Large intestine (tissue), 3 donors: ENCODE results near the gene COL8A2. TPM values are rescaled to one million over a fixed set of nuclear protein-coding genes. Genes with fewer than 3 reads are reported as not detected.

Experiments
- DNase-seq, 2 donors: peaks; one replicate each; pipeline versions ENCODE4 v3.0.0 to v3.0.0-alpha.2; 2013
- H3K27ac ChIP-seq: one replicate; pipeline ENCODE4 v1.5.1; 2013; ENCODE audit warnings: low read length
- H3K27me3 ChIP-seq: 2 replicates; pipeline ENCODE4 v1.6.1; 2013; ENCODE audit warnings: low read length; ENCODE audit not compliant: control insufficient read depth, insufficient read depth
- H3K36me3 ChIP-seq: 2 replicates; pipeline ENCODE4 v1.6.1; 2013; ENCODE audit warnings: low read length; ENCODE audit not compliant: control insufficient read depth, insufficient read depth
- H3K4me1 ChIP-seq: one replicate; pipeline ENCODE4 v1.6.1; 2013; ENCODE audit warnings: low read length; ENCODE audit not compliant: control insufficient read depth, insufficient read depth
- H3K4me3 ChIP-seq: one replicate; pipeline ENCODE4 v1.5.1; 2013; ENCODE audit warnings: low read length
- H3K9me3 ChIP-seq: one replicate; pipeline ENCODE4 v1.6.1; 2013; ENCODE audit warnings: mild to moderate bottlenecking, low read depth, low read length, moderate library complexity; ENCODE audit not compliant: control insufficient read depth
- polyA plus RNA-seq: library from polyadenylated mRNA; unstranded; fragments of 120-200 nt; gene quantifications from one replicate; pipeline ENCODE4 v1.2.1, GENCODE V29; 2013

The COL8A2 gene
- polyA plus RNA-seq, 1 donor: 1.8 TPM

- H3K9me3 ChIP-seq: no peaks in the 10 kb centered on the region
- peaks cover 21% of the 10 kb centered on the region for H3K36me3 ChIP-seq
- H3K4me3 ChIP-seq: no peak overlapping the region
- H3K4me1 ChIP-seq: no peaks in the 10 kb centered on the region
- no peak for DNase-seq
- H3K27me3 ChIP-seq: no peaks in the 10 kb centered on the region
- H3K27ac ChIP-seq: no peak overlapping the region
Observed at GRCh38 chr1:36051821-36052220, 73.2 kb downstream of the COL8A2 start.

Other genes with a start within 250 kb of the COL8A2 start
- 15.0 TPM for gene AGO1, start 242.0 kb downstream of the COL8A2 start, polyA plus RNA-seq
- gene AGO3, start 194.1 kb downstream of the COL8A2 start, polyA plus RNA-seq: 9.9 TPM
- 1.7 TPM for gene TEKT2, start 41.1 kb downstream of the COL8A2 start, polyA plus RNA-seq
- 35.0 TPM for gene ADPRS, start 36.3 kb downstream of the COL8A2 start, polyA plus RNA-seq
- gene TRAPPC3, start 24.3 kb upstream of the COL8A2 start, polyA plus RNA-seq: 65.2 TPM
- gene MAP7D1, start 30.9 kb upstream of the COL8A2 start, polyA plus RNA-seq: 38.6 TPM
- gene THRAP3, start 99.2 kb upstream of the COL8A2 start, polyA plus RNA-seq: 94.3 TPM
- gene SH3D21, start 181.1 kb upstream of the COL8A2 start, polyA plus RNA-seq: 24.2 TPM
- gene EVA1B, start 198.4 kb upstream of the COL8A2 start, polyA plus RNA-seq: 33.0 TPM